ENCODE data around the gene EBF3. TPM values are rescaled to one million over a fixed set of nuclear protein-coding genes. Genes with fewer than 3 reads are reported as not detected.

EBF3 gene
- total RNA-seq, 1 donor from 2014 or later = 0.15 TPM

DNA sequence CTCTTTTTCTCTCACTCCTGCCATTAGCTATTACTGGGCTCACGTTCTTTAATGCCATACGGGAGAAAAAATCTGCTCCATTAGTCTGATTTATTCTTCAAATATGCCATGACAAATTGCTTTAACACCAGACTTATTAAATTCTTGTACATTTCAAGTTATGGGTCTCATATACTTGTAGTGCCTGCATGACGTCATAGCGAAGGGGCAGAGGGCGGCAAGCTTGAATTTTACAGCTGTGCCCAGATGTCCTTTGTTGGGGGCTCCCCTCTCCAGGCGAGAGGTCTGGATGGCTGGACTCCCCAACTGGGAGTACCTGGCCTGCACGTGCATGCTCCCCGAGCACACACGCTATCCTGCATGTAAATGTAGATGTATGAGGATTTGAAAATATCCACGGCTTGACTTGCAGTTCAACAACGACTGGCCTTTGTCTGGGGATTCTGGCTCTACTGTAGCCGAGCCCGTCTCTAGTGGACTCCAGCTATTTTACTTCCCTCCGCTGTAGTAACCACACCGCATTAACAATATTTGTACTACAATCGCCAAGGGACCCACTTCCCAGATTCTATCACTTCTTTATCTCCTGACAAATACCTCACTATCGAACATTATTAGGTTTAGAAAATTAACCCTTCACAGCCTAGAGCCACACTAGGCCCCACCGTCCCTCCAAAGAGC lies 79.5 kb downstream of the EBF3 start:
- H3K36me3 ChIP-seq = no peaks in the 10 kb centered on the region
- no peak overlapping the region for H3K27ac ChIP-seq
- no peak overlapping the region for H3K4me3 ChIP-seq
- no peak overlapping the region for H3K27ac Mint-ChIP-seq
- H4K20me1 ChIP-seq (ENCODE audit: low read depth) = no peaks in the 10 kb centered on the region
- no peaks in the 10 kb centered on the region for H3K9me3 Mint-ChIP-seq
- no peak for DNase-seq (ENCODE audit: low spot score)
- H3K4me2 ChIP-seq = no peak overlapping the region
- H3K4me1 Mint-ChIP-seq = peaks cover 48% of the 10 kb centered on the region
- H3F3A ChIP-seq (ENCODE audit: low read depth) = no peaks in the 10 kb centered on the region
- no peaks in the 10 kb centered on the region for H3K27me3 ChIP-seq
- H2AFZ ChIP-seq (replicated peaks) = no peak overlapping the region
- H3K4me1 ChIP-seq = peaks cover 37% of the 10 kb centered on the region
- no peaks in the 10 kb centered on the region for H3K79me2 ChIP-seq (ENCODE audit: low read depth)
- H3K36me3 Mint-ChIP-seq = no peaks in the 10 kb centered on the region
- H3K9me3 ChIP-seq (ENCODE audit: low read depth) = no peaks in the 10 kb centered on the region
- TF ChIP-seq EZH2 (IDR thresholded peaks at IDR 0.05) (no peak), EZH2phosphoT487 (IDR thresholded peaks at IDR 0.05) (no peak)
- TF ChIP-seq, protein P1, sequence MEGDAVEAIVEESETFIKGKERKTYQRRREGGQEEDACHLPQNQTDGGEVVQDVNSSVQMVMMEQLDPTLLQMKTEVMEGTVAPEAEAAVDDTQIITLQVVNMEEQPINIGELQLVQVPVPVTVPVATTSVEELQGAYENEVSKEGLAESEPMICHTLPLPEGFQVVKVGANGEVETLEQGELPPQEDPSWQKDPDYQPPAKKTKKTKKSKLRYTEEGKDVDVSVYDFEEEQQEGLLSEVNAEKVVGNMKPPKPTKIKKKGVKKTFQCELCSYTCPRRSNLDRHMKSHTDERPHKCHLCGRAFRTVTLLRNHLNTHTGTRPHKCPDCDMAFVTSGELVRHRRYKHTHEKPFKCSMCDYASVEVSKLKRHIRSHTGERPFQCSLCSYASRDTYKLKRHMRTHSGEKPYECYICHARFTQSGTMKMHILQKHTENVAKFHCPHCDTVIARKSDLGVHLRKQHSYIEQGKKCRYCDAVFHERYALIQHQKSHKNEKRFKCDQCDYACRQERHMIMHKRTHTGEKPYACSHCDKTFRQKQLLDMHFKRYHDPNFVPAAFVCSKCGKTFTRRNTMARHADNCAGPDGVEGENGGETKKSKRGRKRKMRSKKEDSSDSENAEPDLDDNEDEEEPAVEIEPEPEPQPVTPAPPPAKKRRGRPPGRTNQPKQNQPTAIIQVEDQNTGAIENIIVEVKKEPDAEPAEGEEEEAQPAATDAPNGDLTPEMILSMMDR (IDR thresholded peaks at IDR 0.05) = no peak
- no peak overlapping the region for H3K4me3 Mint-ChIP-seq
- H3K9ac ChIP-seq = no peak overlapping the region
- peaks cover 14% of the 10 kb centered on the region for H3K27me3 Mint-ChIP-seq (ENCODE audit: insufficient read depth, low read depth)

DNA sequence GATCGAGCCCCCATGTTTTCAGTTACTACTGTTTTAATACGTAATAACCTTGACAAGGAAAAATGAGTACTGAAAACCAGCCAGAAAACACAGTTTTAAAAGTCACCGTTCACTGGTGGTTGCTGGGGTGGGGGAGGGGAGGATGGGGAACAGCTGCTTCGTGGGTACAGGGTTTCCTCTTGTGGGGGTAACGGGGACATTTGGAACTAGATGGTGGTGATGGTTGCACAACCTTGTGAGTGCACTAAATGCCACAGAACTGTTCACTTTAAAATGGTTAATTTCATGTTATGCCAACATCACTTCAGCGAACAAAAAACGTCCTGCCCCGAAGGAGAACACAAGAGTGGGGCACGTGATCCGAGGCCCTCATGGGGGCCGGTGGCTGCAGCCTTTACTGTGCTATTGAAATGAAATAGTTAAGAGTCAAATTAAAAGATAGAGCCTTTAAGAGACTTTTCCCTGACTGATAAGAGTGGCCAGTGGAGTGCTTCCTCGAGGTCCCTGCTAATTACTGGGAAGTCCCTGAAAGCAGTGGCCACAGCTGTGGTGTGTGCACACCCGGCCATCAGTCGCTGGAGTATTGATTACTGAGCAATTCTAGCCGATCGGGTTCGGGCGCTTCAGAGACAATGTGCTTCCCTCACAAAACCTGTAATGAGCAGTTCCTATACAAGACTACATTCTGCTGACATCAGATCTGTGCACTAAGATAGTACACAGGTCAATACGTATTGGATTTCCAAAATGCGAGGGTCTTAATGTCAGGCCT lies 80.3 kb downstream of the EBF3 start:
- Histone ChIP-seq H3K9ac (no peak overlapping the region), H3K27ac (no peak overlapping the region), H3K4me3 (no peak overlapping the region), H4K20me1 (ENCODE audit: low read depth) (no peaks in the 10 kb centered on the region), H2AFZ (replicated peaks) (no peak overlapping the region), H3K27me3 (no peaks in the 10 kb centered on the region), H3K9me3 (ENCODE audit: low read depth) (no peaks in the 10 kb centered on the region), H3K4me1 (peaks cover 34% of the 10 kb centered on the region), H3K4me2 (no peak overlapping the region), H3K36me3 (no peaks in the 10 kb centered on the region), H3K79me2 (ENCODE audit: low read depth) (no peaks in the 10 kb centered on the region), H3F3A (ENCODE audit: low read depth) (no peaks in the 10 kb centered on the region)
- H3K9me3 Mint-ChIP-seq = no peaks in the 10 kb centered on the region
- H3K36me3 Mint-ChIP-seq = no peaks in the 10 kb centered on the region
- H3K4me1 Mint-ChIP-seq = peaks cover 45% of the 10 kb centered on the region
- DNase-seq (ENCODE audit: low spot score) = no peak
- peaks cover 15% of the 10 kb centered on the region for H3K27me3 Mint-ChIP-seq (ENCODE audit: insufficient read depth, low read depth)
- no peak overlapping the region for H3K27ac Mint-ChIP-seq
- TF ChIP-seq EZH2phosphoT487 (IDR thresholded peaks at IDR 0.05) = no peak
- no peak for TF ChIP-seq EZH2 (IDR thresholded peaks at IDR 0.05)
- H3K4me3 Mint-ChIP-seq = no peak overlapping the region

DNA sequence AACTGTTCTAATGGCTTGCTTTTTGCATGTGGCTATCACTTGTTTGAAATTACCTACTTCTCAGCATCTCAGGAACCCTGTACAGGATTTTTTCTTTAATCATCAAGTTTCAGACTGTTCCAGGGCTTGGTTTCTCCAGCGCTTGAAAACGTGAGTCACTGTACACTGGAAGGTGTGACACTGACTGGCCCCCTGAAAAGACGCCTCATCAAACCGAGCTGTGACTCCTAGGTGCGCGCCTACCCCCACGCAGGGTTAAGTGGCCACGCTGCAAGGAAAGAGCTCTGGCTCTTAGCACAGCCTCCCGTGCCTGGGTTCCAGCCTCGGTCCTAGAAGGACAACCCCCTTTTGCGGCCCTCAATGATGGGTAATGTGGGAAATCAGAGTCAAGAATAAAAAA lies 81.0 kb downstream of the EBF3 start:
- peaks cover 13% of the 10 kb centered on the region for H3K27me3 Mint-ChIP-seq (ENCODE audit: insufficient read depth, low read depth)

More for the DNA sequence above, 81.0 kb downstream of the EBF3 start:
- no peaks in the 10 kb centered on the region for H3K9me3 ChIP-seq (ENCODE audit: low read depth)
- Mint-ChIP-seq H3K27ac (no peak overlapping the region), H3K4me1 (peaks cover 42% of the 10 kb centered on the region), H3K9me3 (no peaks in the 10 kb centered on the region), H3K4me3 (no peak overlapping the region), H3K36me3 (no peaks in the 10 kb centered on the region)
- no peak for DNase-seq (ENCODE audit: low spot score)
- no peaks in the 10 kb centered on the region for H3K36me3 ChIP-seq
- H3K27ac ChIP-seq = no peak overlapping the region
- H3K79me2 ChIP-seq (ENCODE audit: low read depth) = no peaks in the 10 kb centered on the region
- no peak overlapping the region for H2AFZ ChIP-seq (replicated peaks)
- H3F3A ChIP-seq (ENCODE audit: low read depth) = no peaks in the 10 kb centered on the region
- H3K4me3 ChIP-seq = no peak overlapping the region
- peaks cover 27% of the 10 kb centered on the region for H3K4me1 ChIP-seq
- no peaks in the 10 kb centered on the region for H4K20me1 ChIP-seq (ENCODE audit: low read depth)
- H3K9ac ChIP-seq = no peak overlapping the region
- H3K4me2 ChIP-seq = no peak overlapping the region
- no peak for TF ChIP-seq EZH2phosphoT487 (IDR thresholded peaks at IDR 0.05)
- TF ChIP-seq EZH2 (IDR thresholded peaks at IDR 0.05) = no peak
- TF ChIP-seq, protein P1 (IDR thresholded peaks at IDR 0.05) = no peak
- no peaks in the 10 kb centered on the region for H3K27me3 ChIP-seq
